Measurements from ENCODE around the gene AAK1. TPM values are rescaled to one million over a fixed set of nuclear protein-coding genes. Genes with fewer than 3 reads are reported as not detected.

Gene AAK1
- total and polyA plus RNA-seq, 2 experiments from 2014 or later = 39.0 to 52.4 TPM

GRCh38 chr2:69469375-69469774 lies 174.2 kb downstream of the AAK1 start:
- Histone ChIP-seq H3K9me2 (ENCODE audit: insufficient read depth) (no peaks in the 10 kb centered on the region), H3K27me3 (ENCODE audit: insufficient read depth) (no peaks in the 10 kb centered on the region), H3K4me2 (no peak overlapping the region), H2AFZ (no peak overlapping the region), H3K4me1 (ENCODE audit: insufficient read depth) (no peaks in the 10 kb centered on the region), H3K27ac (ENCODE audit: low read depth) (no peak overlapping the region), H3F3A (replicated peaks; ENCODE audit: low read depth) (no peaks in the 10 kb centered on the region), H4K20me1 (replicated peaks; ENCODE audit: insufficient read depth) (0 out of 2 replicates have a peak, but pooled peaks cover 4% of the 10 kb centered on the region), H3K36me3 (ENCODE audit: insufficient read depth) (no peaks in the 10 kb centered on the region), H3K79me2 (replicated peaks; ENCODE audit: insufficient read depth) (no peaks in the 10 kb centered on the region), H3K4me3 (no peak overlapping the region)
- Mint-ChIP-seq H3K27ac (no peak overlapping the region), H3K27me3 (ENCODE audit: insufficient read depth, low read depth, poor library complexity) (no peaks in the 10 kb centered on the region), H3K36me3 (ENCODE audit: low read depth) (peaks cover 4% of the 10 kb centered on the region; the same call in 2 of the 3 replicates), H3K9me3 (no peaks in the 10 kb centered on the region), H3K4me3 (no peak overlapping the region), H3K4me1 (peaks cover 17% of the 10 kb centered on the region; the same call in 2 of the 3 replicates)
- DNase-seq (ENCODE audit: low spot score) (no peak), ATAC-seq (peak; percentile 51; the same call in 2 of the 3 replicates)
- no peak for TF ChIP-seq POLR2AphosphoS5 (IDR thresholded peaks at IDR 0.05; ENCODE audit: low read depth)

GRCh38 chr2:69466728-69467127 lies 176.8 kb downstream of the AAK1 start:
- Histone ChIP-seq H3K4me2 (no peak overlapping the region), H2AFZ (no peak overlapping the region), H3K27me3 (ENCODE audit: insufficient read depth) (no peaks in the 10 kb centered on the region), H3K36me3 (ENCODE audit: insufficient read depth) (no peaks in the 10 kb centered on the region), H3K4me3 (no peak overlapping the region), H3F3A (replicated peaks; ENCODE audit: low read depth) (no peaks in the 10 kb centered on the region), H3K79me2 (replicated peaks; ENCODE audit: insufficient read depth) (no peaks in the 10 kb centered on the region), H3K27ac (ENCODE audit: low read depth) (no peak overlapping the region), H4K20me1 (replicated peaks; ENCODE audit: insufficient read depth) (0 out of 2 replicates have a peak, but pooled peaks cover 4% of the 10 kb centered on the region), H3K9me2 (ENCODE audit: insufficient read depth) (no peaks in the 10 kb centered on the region), H3K4me1 (ENCODE audit: insufficient read depth) (no peaks in the 10 kb centered on the region)
- Mint-ChIP-seq H3K36me3 (ENCODE audit: low read depth) (peaks cover 4% of the 10 kb centered on the region; the same call in 2 of the 3 replicates), H3K4me3 (no peak overlapping the region), H3K27ac (no peak overlapping the region), H3K9me3 (no peaks in the 10 kb centered on the region), H3K4me1 (peaks cover 17% of the 10 kb centered on the region; the same call in 2 of the 3 replicates), H3K27me3 (ENCODE audit: insufficient read depth, low read depth, poor library complexity) (peaks cover 2% of the 10 kb centered on the region)
- TF ChIP-seq ZNF331 (CRISPR knock-in tag; IDR thresholded peaks at IDR 0.05; ENCODE audit: low read depth) = no peak
- no peak for TF ChIP-seq STAT1 (IDR thresholded peaks at IDR 0.05; ENCODE audit: unreplicated experiment)
- no peak for TF ChIP-seq REST (IDR thresholded peaks at IDR 0.05; ENCODE audit: unreplicated experiment)
- TF ChIP-seq NANOG (IDR thresholded peaks at IDR 0.05; ENCODE audit: borderline replicate concordance) = no peak
- no peak for TF ChIP-seq EZH2phosphoT487 (IDR thresholded peaks at IDR 0.05; ENCODE audit: unreplicated experiment)
- TF ChIP-seq EZH2 (IDR thresholded peaks at IDR 0.05; ENCODE audit: low read depth, unreplicated experiment) = no peak
- DNase-seq (ENCODE audit: low spot score) (no peak), ATAC-seq (no peak)

Measured in GM23338 (cell line).